K562 (cell line): ENCODE results near the gene RSF1. TPM values are rescaled to one million over a fixed set of nuclear protein-coding genes. Genes with fewer than 3 reads are reported as not detected.

Source experiments
- BCOR ChIP-seq: fragments of 450-650 bp; IDR thresholded peaks from 2 replicates; pipeline ENCODE4 v1.6.1; 2016
- CEBPZ ChIP-seq: fragments of 150-350 bp; IDR thresholded peaks from 2 replicates; pipeline ENCODE4 v1.6.1; 2014; ENCODE audit warnings: low read depth, mild to moderate bottlenecking, low read length, borderline replicate concordance
- CHD2 ChIP-seq: IDR thresholded peaks from 2 replicates; pipeline ENCODE4 v1.6.1; 2011; ENCODE audit warnings: low read depth, low read length
- CSDE1 ChIP-seq, 2 experiments: fragments of 450-650 bp; IDR thresholded peaks; 2 replicates each; pipeline ENCODE4 v1.6.1; 2016; ENCODE audit warnings: mild to moderate bottlenecking in 1 of 2
- DPF2 ChIP-seq: fragments of 450-650 bp; IDR thresholded peaks from 2 replicates; pipeline ENCODE4 v1.6.1; 2016
- HCFC1 ChIP-seq: IDR thresholded peaks from 2 replicates; pipeline ENCODE4 v1.6.1; 2012; ENCODE audit warnings: low read depth, low read length, improper control_type of control experiment
- HMBOX1 ChIP-seq: sonication (generic); IDR thresholded peaks from 2 replicates; pipeline ENCODE4 v1.6.1; 2016
- MNT ChIP-seq, 2 experiments: fragments of 450-650 bp; conservative IDR thresholded peaks; 2 replicates each; pipeline ENCODE4 v1.6.1; 2017; ENCODE audit warnings: mild to moderate bottlenecking in 2 of 2, moderate library complexity in 2 of 2
- MYBL2 ChIP-seq, 2 experiments: fragments of 450-650 bp in 1 of 2; sonication (generic) in 1 of 2; formaldehyde crosslinking in 1 of 2; IDR thresholded peaks; 2 replicates each; pipeline versions ENCODE4 v1.6.1 to v1.8.1; 2017 to 2022; ENCODE audit warnings: borderline replicate concordance in 1 of 2, inconsistent platforms in 1 of 2, low read depth in 1 of 2, mild to moderate bottlenecking in 1 of 2, missing genetic modification reagents in 1 of 2, moderate library complexity in 1 of 2
- NONO ChIP-seq, 2 experiments: fragments of 200-400 bp in 1 of 2; fragments of 450-650 bp in 1 of 2; formaldehyde crosslinking in 1 of 2; IDR thresholded peaks; 2 replicates each; pipeline ENCODE4 v1.6.1; 2017; ENCODE audit warnings: low read depth in 2 of 2, mild to moderate bottlenecking in 2 of 2, moderate library complexity in 2 of 2, low read length in 1 of 2
- PCBP1 ChIP-seq: fragments of 200-400 bp; formaldehyde crosslinking; IDR thresholded peaks from 2 replicates; pipeline ENCODE4 v1.6.1; 2018; ENCODE audit warnings: mild to moderate bottlenecking, low read depth, low read length; ENCODE audit not compliant: poor library complexity, severe bottlenecking
- SPI1 ChIP-seq: IDR thresholded peaks from 2 replicates; pipeline ENCODE4 v1.6.1; 2011; ENCODE audit warnings: low read depth, low read length, control low read depth, borderline replicate concordance
- TAF7 ChIP-seq: fragments of 450-650 bp; IDR thresholded peaks from 2 replicates; pipeline ENCODE4 v1.6.1; 2016; ENCODE audit warnings: missing genetic modification characterization, missing compliant biosample characterization
- TFAM ChIP-seq: fragments of 250-450 bp; sonication (Bioruptor Pico); conservative IDR thresholded peaks from 2 replicates; pipeline ENCODE4 v1.5.0; 2021; ENCODE audit warnings: mild to moderate bottlenecking, moderate library complexity
- ZBTB17 ChIP-seq: fragments of 450-650 bp; formaldehyde crosslinking; IDR thresholded peaks from 2 replicates; pipeline ENCODE4 v1.4.0; 2020; ENCODE audit warnings: mild to moderate bottlenecking
- ZNF212 ChIP-seq: fragments of 450-650 bp; formaldehyde crosslinking; IDR thresholded peaks from 2 replicates; pipeline ENCODE4 v1.4.0; 2020; ENCODE audit warnings: mild to moderate bottlenecking
- ZNF280B ChIP-seq: fragments of 250-450 bp; sonication (Bioruptor Pico); IDR thresholded peaks from 2 replicates; pipeline ENCODE4 v1.5.1; 2021; ENCODE audit warnings: mild to moderate bottlenecking
- ZNF444 ChIP-seq: fragments of 250-450 bp; sonication (Bioruptor Pico); IDR thresholded peaks from 2 replicates; pipeline ENCODE4 v1.4.0; 2020; ENCODE audit warnings: mild to moderate bottlenecking, moderate library complexity
- polyA plus RNA-seq, 8 experiments: library from polyadenylated mRNA; depleted of rRNA in 4 of 8; stranded (reverse) in 5 of 8; unstranded in 3 of 8; fragments of >200 nt; fragmentation: Nextera tagmentation in 2 of 8; fragmentation: Illumina TruSeq in 1 of 8; extraction: Ambion mirVana in 2 of 8; extraction: Trizol in 1 of 8; gene quantifications; 2 replicates each; pipeline versions ENCODE4 v1.2.1 to v1.2.3, GENCODE V29; 2011 to 2014; ENCODE audit warnings: inconsistent platforms in 1 of 8, missing spikeins in 1 of 8
- total RNA-seq, 7 experiments: library from RNA; depleted of rRNA in 6 of 7; stranded (reverse); fragments of >200 nt in 6 of 7; fragmentation: Illumina TruSeq in 2 of 7; extraction: Trizol in 2 of 7; gene quantifications; 2 replicates each; pipeline versions ENCODE4 v1.2.1 to v1.2.3, GENCODE V29; 2011 to 2021; ENCODE audit warnings: low replicate concordance in 1 of 7
- TF ChIP-seq, protein P1 (sequence below): fragments of 250-450 bp; sonication (Bioruptor Pico); IDR thresholded peaks from 2 replicates; pipeline ENCODE4 v1.4.0; 2020; ENCODE audit warnings: borderline replicate concordance

Gene RSF1
- total and polyA plus RNA-seq, 9 of the 15 experiments (the other 6 are each of a cell fraction or from before 2014, with no cell fraction given): 9.7 to 63.6 (median 42.8) TPM

- no peak for TF ChIP-seq TFAM
- TF ChIP-seq HMBOX1: no peak
- no peak for TF ChIP-seq BCOR
- no peak for TF ChIP-seq HCFC1
- TF ChIP-seq ZBTB17 (CRISPR knock-in tag): no peak
- TF ChIP-seq PCBP1: no peak
- TF ChIP-seq ZNF280B (CRISPR knock-in tag): no peak
- no peak for TF ChIP-seq CEBPZ
- no peak for TF ChIP-seq NONO (IDR thresholded peaks at IDR 0.05; ENCODE audit: low read depth in 2 of 2, low read length in 1 of 2)
- TF ChIP-seq ZNF444: no peak
- TF ChIP-seq MYBL2 (IDR thresholded peaks at IDR 0.05; ENCODE audit: low read depth): no peak
- no peak for TF ChIP-seq MYBL2 (CRISPR knock-in tag; IDR thresholded peaks at IDR 0.05; ENCODE audit: borderline replicate concordance)
- no peak for TF ChIP-seq CSDE1 (IDR thresholded peaks at IDR 0.05)
- no peak for TF ChIP-seq CHD2
- TF ChIP-seq DPF2: peak; percentile 77; the same call in 1 of the 2 replicates
- TF ChIP-seq ZNF212 (CRISPR knock-in tag): no peak
- TF ChIP-seq, protein P1, sequence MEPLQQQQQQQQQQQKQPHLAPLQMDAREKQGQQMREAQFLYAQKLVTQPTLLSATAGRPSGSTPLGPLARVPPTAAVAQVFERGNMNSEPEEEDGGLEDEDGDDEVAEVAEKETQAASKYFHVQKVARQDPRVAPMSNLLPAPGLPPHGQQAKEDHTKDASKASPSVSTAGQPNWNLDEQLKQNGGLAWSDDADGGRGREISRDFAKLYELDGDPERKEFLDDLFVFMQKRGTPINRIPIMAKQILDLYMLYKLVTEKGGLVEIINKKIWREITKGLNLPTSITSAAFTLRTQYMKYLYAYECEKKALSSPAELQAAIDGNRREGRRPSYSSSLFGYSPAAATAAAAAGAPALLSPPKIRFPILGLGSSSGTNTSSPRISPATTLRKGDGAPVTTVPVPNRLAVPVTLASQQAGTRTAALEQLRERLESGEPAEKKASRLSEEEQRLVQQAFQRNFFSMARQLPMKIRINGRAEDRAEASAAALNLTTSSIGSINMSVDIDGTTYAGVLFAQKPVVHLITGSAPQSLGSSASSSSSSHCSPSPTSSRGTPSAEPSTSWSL: no peak
- TF ChIP-seq SPI1: peak; percentile 53; the same call in 1 of the 2 replicates
- TF ChIP-seq TAF7: no peak
- TF ChIP-seq MNT (conservative IDR thresholded peaks at IDR 0.05): no peak
These were observed 115.2 kb downstream of the RSF1 start (continued) for GRCh38 chr11:77705195-77705875.
